Smooth muscle cell (in vitro differentiated cells): ENCODE data around the gene KLHDC8B. TPM values are rescaled to one million over a fixed set of nuclear protein-coding genes. Genes with fewer than 3 reads are reported as not detected.

Experiments
- DNase-seq: peaks from one replicate; lab custom pipeline; 2025; ENCODE audit not compliant: unreplicated experiment; lab: John Stamatoyannopoulos, UW
- H2AFZ ChIP-seq: fragments of 200-600 bp; sonication (generic); 2 replicates; pipeline ENCODE4 v1.6.0; 2016; ENCODE audit warnings: antibody characterized with exemption, low read depth, mild to moderate bottlenecking
- H3F3A ChIP-seq: fragments of 200-600 bp; sonication (generic); 2 replicates; pipeline ENCODE4 v1.6.0; 2017; ENCODE audit warnings: antibody characterized with exemption, low read depth
- H3K27ac ChIP-seq: fragments of 200-600 bp; sonication (generic); 2 replicates; pipeline ENCODE4 v1.5.1; 2016; ENCODE audit warnings: low read depth, mild to moderate bottlenecking
- H3K27me3 ChIP-seq: fragments of 200-600 bp; sonication (generic); 2 replicates; pipeline ENCODE4 v1.6.1; 2016; ENCODE audit warnings: low read depth, mild to moderate bottlenecking
- H3K36me3 ChIP-seq: fragments of 200-600 bp; sonication (generic); 2 replicates; pipeline ENCODE4 v1.5.1; 2016; ENCODE audit warnings: low read depth
- H3K4me1 ChIP-seq: fragments of 200-600 bp; sonication (generic); 2 replicates; pipeline ENCODE4 v1.5.1; 2016; ENCODE audit warnings: low read depth
- H3K4me2 ChIP-seq: fragments of 200-600 bp; sonication (generic); 2 replicates; pipeline ENCODE4 v1.6.0; 2016; ENCODE audit warnings: mild to moderate bottlenecking
- H3K4me3 ChIP-seq: fragments of 200-600 bp; sonication (generic); 2 replicates; pipeline ENCODE4 v1.5.1; 2016; ENCODE audit warnings: mild to moderate bottlenecking
- H3K79me2 ChIP-seq: fragments of 200-600 bp; sonication (generic); 2 replicates; pipeline ENCODE4 v1.6.0; 2016; ENCODE audit warnings: low read depth, mild to moderate bottlenecking
- H3K9ac ChIP-seq: fragments of 200-600 bp; sonication (generic); 2 replicates; pipeline ENCODE4 v1.6.0; 2016; ENCODE audit warnings: low read depth
- H3K9me3 ChIP-seq: fragments of 200-600 bp; sonication (generic); replicated peaks from 2 replicates; pipeline ENCODE4 v1.5.1; 2016; ENCODE audit warnings: low read depth
- H4K20me1 ChIP-seq: fragments of 200-600 bp; sonication (generic); 2 replicates; pipeline ENCODE4 v1.6.0; 2016; ENCODE audit warnings: low read depth
- WGBS: methylation state at CpG from one replicate; pipeline ENCODE4 v1.1.7; 2016; ENCODE audit warnings: low lambda C conversion rate; 5-methylcytosine and 5-hydroxymethylcytosine counted together
- polyA plus RNA-seq: library from polyadenylated mRNA; unstranded; fragments of >200 nt; fragmentation: Nextera tagmentation; extraction: Ambion mirVana; gene quantifications from 2 replicates; pipeline ENCODE4 v1.2.1, GENCODE V29; 2016
- total RNA-seq: library from RNA; depleted of rRNA; stranded (reverse); fragments of >200 nt; gene quantifications from 2 replicates; pipeline ENCODE4 v1.2.3, GENCODE V29; 2014
- TF ChIP-seq, protein P1 (sequence below): fragments of 200-600 bp; sonication (generic); IDR thresholded peaks from 2 replicates; pipeline ENCODE4 v1.5.1; 2017; ENCODE audit warnings: borderline replicate concordance, mild to moderate bottlenecking, antibody characterized with exemption; ENCODE audit not compliant: insufficient read depth, poor library complexity, severe bottlenecking

The KLHDC8B gene
- total and polyA plus RNA-seq, 2 experiments from 2014 or later, result 22.5 to 42.1 TPM

DNA sequence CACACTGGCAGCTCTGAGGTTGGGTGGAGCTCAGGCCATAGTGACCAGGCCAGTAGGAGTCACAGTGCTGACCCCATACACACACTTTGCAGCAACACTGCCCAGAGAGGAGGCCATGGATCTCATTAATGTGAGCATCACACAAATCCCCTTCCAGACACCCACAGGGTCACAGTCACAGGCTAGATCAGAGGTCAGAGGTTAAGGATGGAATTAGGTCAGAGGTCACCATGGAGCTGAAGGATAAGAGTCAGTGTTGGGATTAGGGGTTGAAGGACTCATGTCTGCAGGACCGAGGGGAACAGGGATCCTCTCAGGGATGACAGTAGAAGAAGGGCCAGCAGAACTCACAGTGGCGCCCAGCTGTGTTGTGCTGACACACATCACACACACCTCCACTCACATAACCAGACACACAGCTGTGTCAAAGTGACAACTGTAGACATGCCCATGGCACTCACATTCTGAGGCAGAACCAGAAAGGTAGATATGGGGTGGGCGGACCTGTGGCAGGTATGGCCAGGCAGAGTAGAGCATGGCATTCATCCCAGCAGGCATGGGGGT, 18.0 kb upstream of the KLHDC8B start:
- Histone ChIP-seq H3F3A (no peaks in the 10 kb centered on the region), H3K27me3 (no peaks in the 10 kb centered on the region), H2AFZ (no peak overlapping the region), H4K20me1 (no peaks in the 10 kb centered on the region), H3K36me3 (no peaks in the 10 kb centered on the region), H3K9me3 (no peaks in the 10 kb centered on the region), H3K4me2 (no peak overlapping the region), H3K4me1 (no peaks in the 10 kb centered on the region), H3K79me2 (no peaks in the 10 kb centered on the region), H3K9ac (no peak overlapping the region), H3K4me3 (no peak overlapping the region), H3K27ac (no peak overlapping the region)
- WGBS, result 86% methylated on average over 3 of the region's 3 CpGs
- no peak for DNase-seq
- TF ChIP-seq, protein P1, sequence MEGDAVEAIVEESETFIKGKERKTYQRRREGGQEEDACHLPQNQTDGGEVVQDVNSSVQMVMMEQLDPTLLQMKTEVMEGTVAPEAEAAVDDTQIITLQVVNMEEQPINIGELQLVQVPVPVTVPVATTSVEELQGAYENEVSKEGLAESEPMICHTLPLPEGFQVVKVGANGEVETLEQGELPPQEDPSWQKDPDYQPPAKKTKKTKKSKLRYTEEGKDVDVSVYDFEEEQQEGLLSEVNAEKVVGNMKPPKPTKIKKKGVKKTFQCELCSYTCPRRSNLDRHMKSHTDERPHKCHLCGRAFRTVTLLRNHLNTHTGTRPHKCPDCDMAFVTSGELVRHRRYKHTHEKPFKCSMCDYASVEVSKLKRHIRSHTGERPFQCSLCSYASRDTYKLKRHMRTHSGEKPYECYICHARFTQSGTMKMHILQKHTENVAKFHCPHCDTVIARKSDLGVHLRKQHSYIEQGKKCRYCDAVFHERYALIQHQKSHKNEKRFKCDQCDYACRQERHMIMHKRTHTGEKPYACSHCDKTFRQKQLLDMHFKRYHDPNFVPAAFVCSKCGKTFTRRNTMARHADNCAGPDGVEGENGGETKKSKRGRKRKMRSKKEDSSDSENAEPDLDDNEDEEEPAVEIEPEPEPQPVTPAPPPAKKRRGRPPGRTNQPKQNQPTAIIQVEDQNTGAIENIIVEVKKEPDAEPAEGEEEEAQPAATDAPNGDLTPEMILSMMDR, result no peak

DNA sequence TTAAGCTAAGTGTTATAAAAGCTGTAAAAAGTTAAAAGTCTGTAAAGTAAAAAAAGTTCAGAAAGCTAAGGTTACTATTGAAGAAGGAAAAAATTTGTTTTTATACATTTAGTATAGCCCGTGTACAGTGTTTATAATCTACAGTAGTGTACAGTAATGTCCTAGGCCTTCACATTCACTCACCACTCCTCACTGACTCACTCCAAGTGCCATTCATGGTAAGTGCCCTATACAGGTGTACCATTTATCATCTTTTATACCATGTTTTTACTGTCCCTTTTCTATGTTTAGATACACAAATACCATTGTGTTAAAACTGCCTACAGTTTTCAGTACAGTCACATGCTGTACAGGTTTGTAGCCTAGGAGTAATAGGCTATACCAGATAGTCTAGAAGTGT, 14.1 kb upstream of the KLHDC8B start:
- DNase-seq, result no peak
- no peaks in the 10 kb centered on the region for H3K27me3 ChIP-seq
- no peaks in the 10 kb centered on the region for H3K36me3 ChIP-seq
- H3K4me1 ChIP-seq, result no peaks in the 10 kb centered on the region
- H3K79me2 ChIP-seq, result no peaks in the 10 kb centered on the region
- TF ChIP-seq, protein P1, result no peak
- H3K9me3 ChIP-seq, result no peaks in the 10 kb centered on the region
- H3K4me3 ChIP-seq, result no peak overlapping the region
- H3K9ac ChIP-seq, result no peak overlapping the region
- H3F3A ChIP-seq, result no peaks in the 10 kb centered on the region
- H4K20me1 ChIP-seq, result peaks cover 3% of the 10 kb centered on the region
- no peak overlapping the region for H3K27ac ChIP-seq
- 88% methylated on average over 1 of the region's 1 CpG for WGBS
- no peak overlapping the region for H3K4me2 ChIP-seq
- no peak overlapping the region for H2AFZ ChIP-seq

DNA sequence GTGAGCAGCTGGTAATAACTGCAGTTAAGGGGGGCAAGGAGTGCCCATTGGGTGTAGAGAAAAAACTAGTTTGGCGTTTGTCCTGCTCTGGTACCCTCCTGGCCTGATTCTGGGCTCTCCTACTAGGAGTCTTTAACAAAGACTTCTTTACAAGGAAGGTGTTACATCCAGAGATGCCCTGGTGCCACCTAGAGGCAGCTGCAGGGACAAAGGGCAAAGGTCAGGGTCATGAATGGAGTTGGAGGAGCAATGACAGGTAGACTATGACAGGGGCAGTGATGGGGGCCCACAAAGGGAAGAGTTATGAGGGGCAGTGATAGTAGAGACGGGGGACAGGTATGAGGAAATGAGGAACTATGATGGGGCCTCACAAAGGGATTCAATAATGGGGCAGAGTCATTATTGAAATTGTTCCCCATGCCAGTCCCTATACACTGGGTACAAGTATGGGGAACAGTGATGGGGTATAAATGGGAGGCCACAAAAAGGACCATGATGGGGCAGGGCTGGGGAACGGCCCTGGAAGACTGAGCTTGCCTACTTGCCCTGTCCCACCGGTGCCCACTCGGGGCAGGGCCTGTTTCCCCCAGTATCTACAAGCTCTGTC, 13.2 kb upstream of the KLHDC8B start:
- 71% methylated on average over 5 of the region's 5 CpGs for WGBS
- Histone ChIP-seq H3K4me2 (no peak overlapping the region), H3F3A (no peaks in the 10 kb centered on the region), H3K27ac (no peak overlapping the region), H2AFZ (no peak overlapping the region), H3K4me3 (no peak overlapping the region), H3K27me3 (no peaks in the 10 kb centered on the region), H3K36me3 (no peaks in the 10 kb centered on the region), H3K4me1 (no peaks in the 10 kb centered on the region), H3K9ac (no peak overlapping the region), H3K9me3 (no peaks in the 10 kb centered on the region), H3K79me2 (no peaks in the 10 kb centered on the region), H4K20me1 (peaks cover 3% of the 10 kb centered on the region)
- no peak for DNase-seq
- TF ChIP-seq, protein P1, result peak; percentile 8

DNA sequence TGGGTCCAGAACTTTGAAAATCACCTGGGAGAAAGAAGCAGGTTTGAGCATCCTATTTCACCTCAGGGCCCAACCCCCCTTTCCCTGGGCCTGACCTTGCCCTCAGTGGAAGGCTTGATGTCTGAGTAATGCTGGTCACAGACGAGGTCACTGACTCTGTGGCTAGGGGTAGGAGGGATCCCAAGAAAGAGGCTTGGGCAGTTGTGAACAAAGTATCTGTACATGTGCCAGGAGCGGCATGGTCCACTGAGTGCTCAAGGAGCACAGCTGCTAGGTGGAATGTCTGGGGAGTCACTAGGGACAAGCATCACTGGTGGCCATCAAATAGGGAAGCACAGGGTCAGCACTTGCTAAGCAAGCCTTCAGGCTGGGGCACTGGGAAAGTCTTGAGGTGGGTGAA, 12.6 kb upstream of the KLHDC8B start:
- 58% methylated on average over 2 of the region's 2 CpGs for WGBS
- DNase-seq, result no peak

More for the DNA sequence above, 12.6 kb upstream of the KLHDC8B start:
- no peaks in the 10 kb centered on the region for H3K27me3 ChIP-seq
- TF ChIP-seq, protein P1, result no peak
- no peaks in the 10 kb centered on the region for H3K36me3 ChIP-seq
- no peaks in the 10 kb centered on the region for H3K79me2 ChIP-seq
- no peaks in the 10 kb centered on the region for H3K4me1 ChIP-seq
- peaks cover 3% of the 10 kb centered on the region for H4K20me1 ChIP-seq
- H3K9ac ChIP-seq, result no peak overlapping the region
- no peaks in the 10 kb centered on the region for H3F3A ChIP-seq
- no peaks in the 10 kb centered on the region for H3K9me3 ChIP-seq
- H3K4me3 ChIP-seq, result no peak overlapping the region
- H2AFZ ChIP-seq, result no peak overlapping the region
- no peak overlapping the region for H3K27ac ChIP-seq
- no peak overlapping the region for H3K4me2 ChIP-seq
